OCI-LY1 (cell line): ENCODE data around the gene JMJD1C.

Experiments
- H2AFZ ChIP-seq: fragments of 200-600 bp; sonication (generic), shearing (Covaris generic); 2 replicates; pipeline ENCODE4 v1.6.0; 2014; ENCODE audit warnings: antibody characterized with exemption, mild to moderate bottlenecking, low read length
- H3F3A ChIP-seq: fragments of 200-600 bp; sonication (generic), shearing (Covaris generic); 2 replicates; pipeline ENCODE4 v1.6.0; 2014; ENCODE audit warnings: mild to moderate bottlenecking, antibody characterized with exemption, low read length, moderate library complexity; ENCODE audit not compliant: insufficient read depth
- H3K27ac ChIP-seq: fragments of 200-600 bp; sonication (generic); 2 replicates; pipeline ENCODE4 v1.5.1; 2014; ENCODE audit warnings: low read length, mixed run types, mild to moderate bottlenecking, low read depth; ENCODE audit not compliant: poor library complexity, severe bottlenecking
- H3K27me3 ChIP-seq: fragments of 200-600 bp; sonication (generic); 2 replicates; pipeline ENCODE4 v1.6.0; 2014; ENCODE audit warnings: antibody characterized with exemption, mild to moderate bottlenecking, low read length, moderate library complexity; ENCODE audit not compliant: insufficient read depth
- H3K36me3 ChIP-seq: fragments of 200-600 bp; sonication (generic); 2 replicates; pipeline ENCODE4 v1.6.1; 2014; ENCODE audit warnings: mild to moderate bottlenecking, antibody characterized with exemption, low read length, moderate library complexity, mixed read lengths; ENCODE audit not compliant: insufficient read depth
- H3K4me1 ChIP-seq: fragments of 200-600 bp; sonication (generic); 2 replicates; pipeline ENCODE4 v1.5.1; 2014; ENCODE audit warnings: mild to moderate bottlenecking, low read length, moderate library complexity; ENCODE audit not compliant: insufficient read depth, severe bottlenecking
- H3K4me2 ChIP-seq: fragments of 200-600 bp; sonication (generic), shearing (Covaris generic); 2 replicates; pipeline ENCODE4 v1.6.1; 2014; ENCODE audit warnings: low read length
- H3K4me3 ChIP-seq: fragments of 200-600 bp; sonication (generic); 2 replicates; pipeline ENCODE4 v1.5.1; 2014; ENCODE audit warnings: low read length, low read depth, mild to moderate bottlenecking, mixed read lengths; ENCODE audit not compliant: poor library complexity, severe bottlenecking
- H3K79me2 ChIP-seq: fragments of 200-600 bp; shearing (Covaris generic); 2 replicates; pipeline ENCODE4 v1.6.1; 2016; ENCODE audit warnings: mixed run types, low read length, mixed read lengths; ENCODE audit not compliant: insufficient read depth
- H3K9ac ChIP-seq: fragments of 200-600 bp; sonication (generic), shearing (Covaris generic); 2 replicates; pipeline ENCODE4 v1.6.1; 2014; ENCODE audit warnings: mild to moderate bottlenecking, low read length, mixed read lengths
- H3K9me2 ChIP-seq: fragments of 200-600 bp; sonication (generic), shearing (Covaris generic); 2 replicates; pipeline ENCODE4 v1.6.1; 2014; ENCODE audit warnings: low read depth, mild to moderate bottlenecking, low read length, mixed read lengths
- H3K9me3 ChIP-seq: fragments of 200-600 bp; shearing (Covaris generic); 2 replicates; pipeline ENCODE4 v1.6.1; 2014; ENCODE audit warnings: low read length, mixed read lengths
- H4K20me1 ChIP-seq: fragments of 200-600 bp; sonication (generic), shearing (Covaris generic); 2 replicates; pipeline ENCODE4 v1.6.0; 2016; ENCODE audit warnings: mild to moderate bottlenecking, low read length; ENCODE audit not compliant: insufficient read depth
- EZH2 ChIP-seq: fragments of 200-600 bp; sonication (generic), shearing (Covaris generic); IDR thresholded peaks from 2 replicates; pipeline ENCODE4 v1.8.0; 2017; ENCODE audit warnings: borderline replicate concordance, mixed run types, mild to moderate bottlenecking, antibody characterized with exemption, low read length, moderate library complexity, mixed read lengths
- TF ChIP-seq, protein P1 (sequence below): fragments of 200-600 bp; sonication (generic), shearing (Covaris generic); IDR thresholded peaks from 2 replicates; pipeline ENCODE4 v1.5.1; 2017; ENCODE audit warnings: mild to moderate bottlenecking, antibody characterized with exemption, low read length, moderate library complexity, mixed read lengths

JMJD1C gene

GRCh38 chr10:63308628-63309027, 157.1 kb downstream of the JMJD1C start:
- no peak overlapping the region for H3K9ac ChIP-seq
- no peaks in the 10 kb centered on the region for H4K20me1 ChIP-seq
- no peaks in the 10 kb centered on the region for H3K9me3 ChIP-seq
- no peak overlapping the region for H3K4me2 ChIP-seq
- H3K36me3 ChIP-seq = no peaks in the 10 kb centered on the region
- TF ChIP-seq, protein P1, sequence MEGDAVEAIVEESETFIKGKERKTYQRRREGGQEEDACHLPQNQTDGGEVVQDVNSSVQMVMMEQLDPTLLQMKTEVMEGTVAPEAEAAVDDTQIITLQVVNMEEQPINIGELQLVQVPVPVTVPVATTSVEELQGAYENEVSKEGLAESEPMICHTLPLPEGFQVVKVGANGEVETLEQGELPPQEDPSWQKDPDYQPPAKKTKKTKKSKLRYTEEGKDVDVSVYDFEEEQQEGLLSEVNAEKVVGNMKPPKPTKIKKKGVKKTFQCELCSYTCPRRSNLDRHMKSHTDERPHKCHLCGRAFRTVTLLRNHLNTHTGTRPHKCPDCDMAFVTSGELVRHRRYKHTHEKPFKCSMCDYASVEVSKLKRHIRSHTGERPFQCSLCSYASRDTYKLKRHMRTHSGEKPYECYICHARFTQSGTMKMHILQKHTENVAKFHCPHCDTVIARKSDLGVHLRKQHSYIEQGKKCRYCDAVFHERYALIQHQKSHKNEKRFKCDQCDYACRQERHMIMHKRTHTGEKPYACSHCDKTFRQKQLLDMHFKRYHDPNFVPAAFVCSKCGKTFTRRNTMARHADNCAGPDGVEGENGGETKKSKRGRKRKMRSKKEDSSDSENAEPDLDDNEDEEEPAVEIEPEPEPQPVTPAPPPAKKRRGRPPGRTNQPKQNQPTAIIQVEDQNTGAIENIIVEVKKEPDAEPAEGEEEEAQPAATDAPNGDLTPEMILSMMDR = no peak
- TF ChIP-seq EZH2 = no peak
- no peak overlapping the region for H3K27ac ChIP-seq
- H3K4me1 ChIP-seq = no peaks in the 10 kb centered on the region
- H3K9me2 ChIP-seq = no peaks in the 10 kb centered on the region
- H3K27me3 ChIP-seq = no peaks in the 10 kb centered on the region
- 0 out of 2 replicates have a peak, but pooled peaks cover 8% of the 10 kb centered on the region for H3K79me2 ChIP-seq
- no peak overlapping the region for H2AFZ ChIP-seq
- H3F3A ChIP-seq = no peaks in the 10 kb centered on the region
- H3K4me3 ChIP-seq = no peak overlapping the region

DNA sequence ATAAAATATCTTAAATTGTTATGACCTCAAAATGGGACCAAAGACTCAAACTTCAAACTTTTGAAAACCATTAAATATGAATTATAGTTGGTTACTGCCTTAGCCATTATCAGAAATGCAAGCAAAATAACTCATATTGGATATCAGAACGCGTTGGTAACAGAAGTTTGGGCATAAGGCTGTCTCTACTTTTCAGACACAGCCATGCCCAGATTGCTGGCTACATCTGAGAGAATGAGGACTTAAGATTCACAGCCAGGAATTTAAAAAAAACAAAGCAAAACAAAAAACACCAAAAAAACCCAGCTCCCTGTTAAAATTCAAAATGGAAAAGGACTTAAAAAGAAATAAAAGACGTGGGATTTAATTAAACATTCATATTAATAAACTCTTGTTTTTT, 161.6 kb downstream of the JMJD1C start:
- no peak overlapping the region for H2AFZ ChIP-seq
- H3K27ac ChIP-seq = no peak overlapping the region
- H3K79me2 ChIP-seq = 0 out of 2 replicates have a peak, but pooled peaks cover 11% of the 10 kb centered on the region
- no peak overlapping the region for H3K9ac ChIP-seq
- no peaks in the 10 kb centered on the region for H4K20me1 ChIP-seq
- H3K9me3 ChIP-seq = no peaks in the 10 kb centered on the region
- no peak overlapping the region for H3K4me2 ChIP-seq
- H3K36me3 ChIP-seq = no peaks in the 10 kb centered on the region
- H3K4me3 ChIP-seq = no peak overlapping the region
- H3F3A ChIP-seq = no peaks in the 10 kb centered on the region
- no peaks in the 10 kb centered on the region for H3K9me2 ChIP-seq
- no peaks in the 10 kb centered on the region for H3K4me1 ChIP-seq
- no peaks in the 10 kb centered on the region for H3K27me3 ChIP-seq
- TF ChIP-seq, protein P1 = no peak
- no peak for TF ChIP-seq EZH2

- Histone ChIP-seq H3F3A (no peaks in the 10 kb centered on the region), H2AFZ (no peak overlapping the region), H3K36me3 (0 out of 2 replicates have a peak, but pooled peaks cover 5% of the 10 kb centered on the region), H3K27me3 (no peaks in the 10 kb centered on the region), H3K9me2 (no peaks in the 10 kb centered on the region), H3K4me3 (no peak overlapping the region), H3K9me3 (no peaks in the 10 kb centered on the region), H3K4me2 (no peak overlapping the region), H3K27ac (no peak overlapping the region), H3K4me1 (no peaks in the 10 kb centered on the region), H4K20me1 (no peaks in the 10 kb centered on the region), H3K79me2 (0 out of 2 replicates have a peak, but pooled peaks cover 7% of the 10 kb centered on the region), H3K9ac (no peak overlapping the region)
- TF ChIP-seq, protein P1 = no peak
- no peak for TF ChIP-seq EZH2
These were observed 165.0 kb downstream of the JMJD1C start for GRCh38 chr10:63300801-63301200.
